GM12873 (cell line): ENCODE results near the gene WASF1.

ENCODE experiments used
- CTCF ChIP-seq: IDR thresholded peaks from 2 replicates; pipeline ENCODE4 v1.5.1; 2012; ENCODE audit warnings: low read depth, mild to moderate bottlenecking, moderate library complexity, low read length, control low read depth; ENCODE audit not compliant: insufficient read depth; ENCODE audit errors: missing control alignments

WASF1 gene

GRCh38 chr6:110179406-110180227, at the start of gene WASF1:
WASF1 (minus strand) TSS chr6:110179670; CDS start chr6:110127601, 52,069 bp downstream.
- TF ChIP-seq CTCF, result no peak

DNA sequence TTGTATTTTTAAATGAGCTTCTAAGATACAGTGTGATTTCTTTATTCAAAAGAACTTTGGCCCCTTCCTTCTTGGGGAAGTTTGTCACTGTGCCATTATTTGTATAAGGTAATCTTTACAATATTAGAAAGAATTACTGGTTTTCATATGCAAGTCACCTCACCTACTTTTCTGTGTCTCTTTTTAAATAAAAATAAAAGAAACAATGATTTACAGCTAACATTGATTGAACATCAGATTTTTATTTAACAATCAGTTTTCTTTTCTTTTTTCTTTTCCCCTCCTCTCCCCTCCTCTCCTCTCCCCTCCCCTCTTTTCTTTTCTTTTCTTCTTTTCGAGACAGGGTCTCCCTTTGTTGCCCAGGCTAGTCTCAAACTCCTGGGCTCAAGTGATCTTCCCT, 46.8 kb upstream of the WASF1 start:
- TF ChIP-seq CTCF, result no peak

DNA sequence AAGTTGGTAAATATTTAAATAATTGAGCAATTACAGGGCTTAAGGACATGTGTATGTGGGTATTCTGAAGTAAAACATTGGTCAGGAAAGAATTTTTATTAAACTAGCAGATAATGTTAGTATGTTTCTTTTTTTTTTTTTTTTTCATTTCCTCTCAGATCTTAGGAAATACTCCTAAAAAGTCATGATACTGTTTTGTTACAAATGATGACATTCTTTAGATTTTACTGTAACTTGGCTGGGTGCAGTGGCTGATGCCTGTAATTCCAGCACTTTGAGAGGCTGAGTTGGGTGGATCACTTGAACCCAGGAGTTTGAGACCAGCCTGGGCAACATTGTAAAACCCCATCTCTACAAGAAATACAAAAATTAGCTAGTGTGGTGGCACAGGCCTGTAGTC, 42.3 kb upstream of the WASF1 start:
- TF ChIP-seq CTCF, result no peak

DNA sequence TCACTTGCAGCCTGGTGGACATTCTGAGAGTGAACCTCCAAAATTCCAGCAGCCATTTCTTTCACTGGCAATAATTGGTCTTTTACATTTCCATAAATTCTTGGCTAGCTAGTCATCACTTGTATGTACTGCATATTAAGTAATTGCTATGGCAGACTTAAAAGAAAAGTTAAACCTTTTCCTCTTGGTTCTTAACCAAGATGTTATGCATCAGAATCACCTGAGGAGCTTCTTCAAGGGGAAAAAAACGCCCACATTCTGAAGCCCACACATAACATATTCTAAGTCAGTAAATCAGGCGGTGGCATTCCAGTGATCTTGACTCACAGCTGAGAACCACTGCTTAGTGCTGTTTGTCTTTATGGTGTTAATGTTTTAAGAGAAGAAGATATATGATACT, 37.8 kb upstream of the WASF1 start:
- no peak for TF ChIP-seq CTCF

DNA sequence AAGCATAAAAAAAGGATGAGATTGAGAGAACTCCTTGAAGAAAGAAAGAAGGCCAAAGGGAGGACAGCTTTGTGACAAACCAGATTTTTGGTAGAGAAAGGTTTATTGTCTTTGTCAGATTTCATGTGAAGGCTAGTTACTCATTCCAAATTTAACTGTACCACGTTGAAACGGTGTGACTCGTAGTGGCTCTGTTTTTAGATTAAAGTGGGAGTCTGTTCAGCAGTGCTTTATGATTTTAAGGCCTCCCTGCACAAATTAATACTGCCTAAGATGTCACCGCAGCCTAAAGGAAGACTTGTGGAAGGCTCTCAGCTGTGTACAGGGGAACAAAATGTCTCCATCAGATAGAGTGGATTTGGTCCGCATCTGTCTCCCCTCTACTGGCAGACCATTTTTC, 36.7 kb upstream of the WASF1 start:
- TF ChIP-seq CTCF, result no peak

DNA sequence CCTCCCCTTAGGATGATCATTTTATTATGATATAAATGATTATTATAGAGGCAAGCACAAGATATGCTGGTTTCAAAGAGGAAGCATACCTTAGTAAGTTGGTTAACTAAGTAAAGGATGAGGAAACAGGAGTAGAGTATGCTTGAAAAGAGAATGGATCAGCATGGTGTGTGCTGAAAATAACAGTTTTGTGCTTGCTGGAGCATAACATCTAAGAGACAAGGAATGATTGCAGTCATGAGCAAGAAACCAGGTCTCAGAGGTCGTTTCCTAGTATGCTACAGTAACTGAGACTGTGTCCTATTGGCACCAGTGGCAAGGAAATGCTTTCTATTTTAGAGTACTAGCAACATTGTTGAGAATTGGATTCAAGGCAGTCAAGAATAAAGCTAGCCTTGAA, 34.9 kb upstream of the WASF1 start:
- no peak for TF ChIP-seq CTCF

GRCh38 chr6:110211753-110212152, 32.3 kb upstream of the WASF1 start:
- no peak for TF ChIP-seq CTCF
